CD4-positive, alpha-beta T cell treated with Interleukin-15 for 1 hour (primary cell): Measurements from ENCODE around the gene MEI4.
"Not testable (repeated sequence)": the region's sequence is repeated elsewhere in the genome, so short reads cannot be mapped to it uniquely, and the experiment has no call there.

Experiments used
- DNase-seq: peaks from one replicate; pipeline ENCODE4 v3.0.0-alpha.2; 2020

The MEI4 gene

GRCh38 chr6:77686931-77687330, 34.1 kb downstream of the MEI4 start:
- DNase-seq: no peak

DNA sequence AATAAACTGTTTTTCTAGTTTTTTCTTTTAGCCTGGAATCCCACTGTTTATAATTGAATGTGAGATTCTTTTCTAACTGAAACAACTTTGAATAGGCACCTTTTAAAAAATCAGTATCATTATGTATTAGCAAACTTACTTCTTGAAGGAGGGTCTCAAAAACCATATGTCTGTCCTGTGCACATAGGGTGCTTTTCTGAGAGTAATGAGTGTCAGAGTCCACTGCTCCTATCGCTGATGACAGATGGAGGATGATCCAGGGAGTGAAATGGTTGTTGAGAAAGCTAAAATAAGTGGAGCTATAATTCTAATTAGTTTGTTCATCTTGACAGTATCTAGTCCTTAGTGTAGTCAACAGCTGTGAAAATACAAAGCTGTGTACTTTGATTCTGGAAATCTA, 35.8 kb downstream of the MEI4 start:
- DNase-seq: no peak

- not testable (repeated sequence) for DNase-seq
Measured at GRCh38 chr6:77700095-77700494, 47.3 kb downstream of the MEI4 start.

GRCh38 chr6:77707603-77708002, 54.8 kb downstream of the MEI4 start:
- no peak for DNase-seq

DNA sequence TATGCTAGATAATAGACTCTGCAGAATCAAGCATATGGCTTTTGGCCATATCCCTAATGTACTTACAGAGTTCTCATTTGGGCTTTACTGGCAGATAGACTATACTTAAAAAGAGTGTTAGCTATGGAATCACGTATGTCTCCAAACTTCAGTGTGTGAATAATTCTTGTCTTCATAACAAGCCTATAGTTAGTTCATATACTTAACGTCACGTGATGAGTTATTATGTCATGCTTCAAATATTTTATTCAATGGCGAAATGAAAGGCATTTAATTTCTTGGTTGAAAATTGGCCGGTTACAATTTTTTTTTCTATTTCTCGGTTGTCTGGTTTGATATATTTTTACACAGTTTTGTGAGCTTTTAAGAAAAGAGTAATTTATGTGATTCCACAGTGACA, 62.7 kb downstream of the MEI4 start:
- no peak for DNase-seq

GRCh38 chr6:77716311-77716710, 63.5 kb downstream of the MEI4 start:
- no peak for DNase-seq

- not testable (repeated sequence) for DNase-seq
Measured at GRCh38 chr6:77736010-77736409, 83.2 kb downstream of the MEI4 start.

DNA sequence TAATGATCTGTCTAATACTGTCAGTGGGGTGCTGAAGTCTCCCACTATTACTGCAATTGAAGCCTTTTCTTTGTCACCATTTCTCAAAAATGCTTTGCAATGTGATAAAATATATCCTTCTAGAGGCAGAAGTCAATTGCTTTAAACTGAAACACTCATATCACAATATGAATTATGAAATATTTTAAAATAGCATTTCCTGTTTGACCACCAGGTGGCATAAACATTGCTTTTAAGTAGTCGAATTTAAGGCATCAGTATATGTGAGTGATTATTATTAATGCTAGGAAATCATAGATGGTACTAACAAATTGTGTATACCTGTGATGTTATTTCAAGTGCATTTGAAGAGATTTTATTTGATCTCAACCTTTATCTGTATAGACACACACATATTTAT, 87.5 kb downstream of the MEI4 start:
- DNase-seq: no peak

DNA sequence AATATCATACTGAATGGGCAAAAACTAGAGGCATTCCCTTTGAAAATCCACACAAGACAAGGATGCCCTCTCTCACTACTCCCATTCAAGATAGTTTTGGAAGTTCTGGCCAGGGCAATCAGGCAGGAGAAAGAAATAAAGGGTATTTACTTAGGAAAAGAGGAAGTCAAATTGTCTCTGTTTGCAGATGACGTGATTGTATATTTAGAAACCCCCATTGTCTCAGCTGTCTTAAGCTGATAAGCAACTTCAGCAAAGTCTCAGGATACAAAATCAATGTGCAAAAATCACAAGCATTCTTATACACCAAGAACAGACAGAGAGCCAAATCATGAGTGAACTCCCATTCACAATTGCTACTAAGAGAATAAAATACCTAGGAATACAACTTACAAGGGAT, 99.3 kb downstream of the MEI4 start:
- not testable (repeated sequence) for DNase-seq

GRCh38 chr6:77762386-77762785, 109.5 kb downstream of the MEI4 start:
- DNase-seq: no peak

DNA sequence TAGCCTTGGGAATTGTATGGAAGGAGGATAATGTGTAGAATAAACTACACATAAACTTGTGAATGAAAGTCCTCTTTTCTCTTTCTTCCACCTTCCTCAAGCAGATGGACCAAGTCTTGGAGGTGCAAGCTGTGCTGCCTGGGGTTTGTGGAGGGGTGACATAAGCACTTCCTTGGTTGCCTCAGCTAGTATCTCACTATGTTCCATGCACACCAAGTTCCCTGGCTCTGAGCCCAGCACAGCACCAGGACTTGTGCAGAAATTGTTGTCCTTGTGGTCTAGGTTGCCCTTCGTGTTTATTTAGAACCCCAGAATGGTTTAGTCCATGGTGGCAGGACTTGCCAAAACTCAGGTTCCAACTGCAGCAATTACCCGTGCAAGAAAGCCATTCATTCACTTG, 110.3 kb downstream of the MEI4 start:
- DNase-seq: no peak

DNA sequence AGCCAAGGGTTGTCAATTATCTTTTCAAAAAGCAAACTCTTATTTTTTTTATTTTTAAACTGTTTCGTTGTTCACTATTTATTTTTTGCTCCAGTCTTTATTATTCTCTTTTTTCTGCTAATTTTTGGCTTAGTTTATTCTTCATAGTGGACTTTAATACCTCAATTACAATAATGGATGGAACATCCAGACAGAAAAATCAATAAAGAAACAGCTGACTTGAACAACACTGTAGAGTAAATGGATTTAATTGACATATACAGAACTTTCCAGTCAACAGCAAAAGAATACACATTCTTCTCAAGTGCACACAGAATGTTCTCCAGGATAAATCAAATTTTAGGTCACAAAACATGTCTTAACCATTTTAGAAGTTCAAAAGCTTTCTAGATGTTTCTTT, 111.5 kb downstream of the MEI4 start:
- DNase-seq: no peak

- no peak for DNase-seq
Measured at GRCh38 chr6:77773157-77773822, 120.5 kb downstream of the MEI4 start.

DNA sequence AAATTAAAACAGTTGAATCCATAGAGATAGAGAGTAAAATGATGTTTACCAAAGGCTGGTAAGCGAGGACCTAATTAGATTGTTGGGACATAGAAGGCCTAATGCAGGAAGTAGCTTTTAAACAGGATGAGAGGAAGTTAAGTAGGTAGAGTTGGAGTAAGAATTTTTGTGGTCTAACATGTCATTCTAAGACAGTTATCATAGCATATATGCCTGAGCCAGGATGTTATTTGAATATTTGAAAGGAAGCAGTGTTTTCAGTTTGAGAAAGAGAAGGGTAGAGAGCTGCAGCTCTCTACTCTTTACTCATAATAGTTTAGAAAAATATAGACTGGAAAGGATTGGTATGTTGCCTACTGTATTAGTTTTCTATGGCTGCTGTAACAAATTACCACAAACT, 121.6 kb downstream of the MEI4 start:
- no peak for DNase-seq

DNA sequence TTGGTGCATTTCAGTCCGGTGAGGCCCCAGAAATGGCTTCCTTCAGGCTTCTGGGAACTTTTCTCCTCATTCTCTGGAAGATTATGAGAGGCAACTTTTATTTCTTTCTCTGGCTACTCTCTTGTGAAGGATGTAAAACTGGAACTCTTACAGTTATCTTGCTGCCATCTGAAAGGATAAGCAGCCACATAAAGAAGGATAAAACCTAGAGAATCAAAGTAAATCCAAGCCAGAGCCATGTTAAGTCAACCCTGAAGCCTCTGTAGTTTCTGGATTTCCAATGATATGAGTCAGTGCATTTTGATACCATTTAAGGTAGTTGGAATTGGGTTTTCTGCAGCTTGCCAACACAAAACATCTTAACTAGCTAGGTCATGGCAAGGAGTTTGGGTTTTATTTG, 123.6 kb downstream of the MEI4 start:
- no peak for DNase-seq

DNA sequence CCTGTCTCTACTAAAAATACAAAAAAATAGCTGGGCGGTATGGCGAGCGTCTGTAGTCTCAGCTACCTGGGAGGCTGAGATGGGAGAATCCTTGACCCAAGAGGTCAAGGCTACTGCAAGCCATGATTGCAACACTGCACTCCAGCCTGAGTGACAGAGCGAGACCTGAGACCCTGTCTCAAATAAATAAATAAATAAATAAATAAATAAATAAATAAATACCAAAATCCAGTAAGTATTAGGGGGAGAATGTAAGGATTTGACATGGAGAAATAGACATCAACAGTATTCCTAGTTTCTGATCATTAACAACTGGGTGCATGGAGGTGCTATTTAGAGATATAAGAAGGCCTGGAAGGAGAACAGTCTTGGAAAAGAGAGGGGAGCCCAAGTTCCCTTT, 125.7 kb downstream of the MEI4 start:
- no peak for DNase-seq

DNA sequence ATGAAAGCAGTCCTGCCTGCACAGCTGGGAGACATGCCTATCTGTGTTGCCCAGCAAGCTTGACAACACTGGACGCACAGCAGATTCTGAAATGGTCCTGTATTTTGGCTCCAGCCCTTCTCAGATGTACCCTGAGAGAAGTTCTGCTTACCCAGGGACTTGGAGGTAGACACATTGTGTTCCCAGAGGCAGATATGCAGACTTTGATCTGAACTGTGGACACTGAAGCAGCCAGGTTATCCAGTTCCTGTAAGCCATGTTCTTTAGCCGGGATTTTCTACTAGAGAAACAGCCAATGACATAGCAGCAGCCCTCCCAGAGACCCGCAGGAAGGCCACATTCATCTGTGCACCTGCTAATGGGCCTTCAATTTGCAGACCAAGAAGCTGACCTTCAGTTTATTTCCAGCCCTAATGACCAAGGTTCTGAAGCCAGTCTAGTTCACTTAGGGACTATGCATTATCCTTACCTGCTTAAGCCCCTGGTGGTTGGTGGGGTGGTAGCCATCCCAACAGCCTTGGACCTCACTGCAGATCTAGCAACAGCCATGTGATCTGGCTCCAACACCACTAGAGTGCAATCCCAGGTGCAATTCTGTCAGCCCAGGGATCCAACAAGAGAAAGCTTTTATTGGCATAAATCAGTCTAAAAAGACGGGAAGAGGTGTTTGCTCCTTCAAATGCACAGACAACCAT, 134.2 kb downstream of the MEI4 start:
- DNase-seq: no peak

DNA sequence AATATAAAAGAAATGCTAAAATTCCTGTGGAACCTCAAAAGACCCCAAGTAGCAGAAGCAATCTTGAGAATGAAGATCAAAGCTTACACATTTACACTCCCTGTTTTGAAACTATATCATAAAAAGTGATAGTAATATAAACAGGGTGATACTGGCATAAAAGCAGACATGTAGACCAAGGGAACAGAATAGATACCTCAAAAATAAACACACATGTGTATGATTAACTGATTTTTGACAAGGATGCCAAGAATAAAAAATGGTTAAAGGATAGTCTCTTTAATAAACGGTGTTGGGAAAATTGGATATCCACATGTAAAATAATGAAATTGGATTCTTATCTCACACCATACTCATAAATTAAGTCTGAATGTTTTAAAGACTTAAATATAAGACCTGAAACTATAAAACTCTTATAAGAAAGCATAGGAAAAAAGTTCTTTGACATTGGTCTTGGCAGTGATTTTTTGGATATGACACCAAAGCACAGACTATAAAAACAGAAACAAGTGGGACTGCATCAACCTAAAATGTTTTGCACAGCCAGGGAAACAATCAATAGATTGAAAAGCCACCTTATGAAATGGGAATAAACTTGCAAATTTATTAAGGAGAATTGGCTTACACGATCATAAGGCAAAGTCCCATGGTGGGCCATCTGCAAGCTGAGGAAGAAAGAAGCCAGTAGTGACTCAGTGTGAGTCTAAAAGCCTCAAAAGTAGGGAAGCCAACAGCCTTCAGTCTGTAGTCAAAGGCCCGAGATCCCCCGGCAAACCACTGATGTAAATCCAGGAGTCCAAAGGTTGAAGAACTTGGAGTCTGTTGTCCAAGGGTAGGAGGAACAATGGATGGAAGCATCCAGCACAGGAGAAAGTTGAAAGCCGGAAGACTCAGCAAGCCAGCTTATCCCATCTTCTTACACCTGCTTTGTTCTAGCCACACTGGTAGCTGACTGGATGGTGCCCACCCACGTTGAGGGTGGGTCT, 144.3 kb downstream of the MEI4 start:
- DNase-seq: no peak

GRCh38 chr6:77812304-77812703, 159.5 kb downstream of the MEI4 start:
- DNase-seq: no peak

DNA sequence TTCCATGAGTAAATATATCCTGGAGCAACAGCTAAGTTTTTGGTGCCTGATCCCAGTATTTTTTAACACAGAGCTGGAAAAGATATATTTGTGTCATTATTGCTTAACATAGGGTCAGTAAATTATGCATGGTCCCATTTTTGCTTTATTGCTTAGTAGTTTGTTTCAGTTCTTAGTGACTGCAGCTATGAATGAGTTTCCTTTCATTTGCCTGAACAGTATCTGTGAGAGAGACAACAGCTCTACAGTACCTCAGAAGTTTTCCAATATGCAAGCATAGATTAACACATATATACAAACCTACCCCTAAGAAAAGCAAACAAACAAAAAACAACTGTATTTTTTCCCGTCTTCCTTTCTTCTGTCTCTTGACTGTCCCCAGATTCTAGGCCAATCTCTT, 160.3 kb downstream of the MEI4 start:
- no peak for DNase-seq

DNA sequence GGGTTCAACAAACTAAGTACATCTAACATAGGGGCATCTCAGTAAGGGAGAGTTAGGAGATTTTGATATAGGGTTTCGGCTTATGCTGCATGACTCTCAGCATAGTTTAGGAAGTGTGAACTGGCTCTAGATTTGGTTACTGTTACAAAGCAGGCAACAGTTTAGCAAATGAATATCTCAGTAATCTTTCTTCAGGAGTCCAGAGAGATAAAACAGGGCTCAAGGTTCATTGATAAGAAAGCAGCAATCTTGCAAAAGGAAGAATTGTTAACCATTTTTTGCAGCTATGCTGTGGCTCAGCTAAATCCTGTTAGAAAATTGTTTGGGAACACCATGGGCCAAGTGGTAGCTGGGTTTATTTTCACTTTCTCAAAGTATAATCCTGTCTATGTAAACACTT, 161.3 kb downstream of the MEI4 start:
- DNase-seq: no peak

GRCh38 chr6:77815531-77815930, 162.7 kb downstream of the MEI4 start:
- DNase-seq: no peak

- no peak for DNase-seq
Measured at GRCh38 chr6:77816766-77817270, 164.0 kb downstream of the MEI4 start.

- no peak for DNase-seq
Measured at GRCh38 chr6:77822265-77822664, 169.4 kb downstream of the MEI4 start.
